ENCODE results near the gene ABR.

DNA sequence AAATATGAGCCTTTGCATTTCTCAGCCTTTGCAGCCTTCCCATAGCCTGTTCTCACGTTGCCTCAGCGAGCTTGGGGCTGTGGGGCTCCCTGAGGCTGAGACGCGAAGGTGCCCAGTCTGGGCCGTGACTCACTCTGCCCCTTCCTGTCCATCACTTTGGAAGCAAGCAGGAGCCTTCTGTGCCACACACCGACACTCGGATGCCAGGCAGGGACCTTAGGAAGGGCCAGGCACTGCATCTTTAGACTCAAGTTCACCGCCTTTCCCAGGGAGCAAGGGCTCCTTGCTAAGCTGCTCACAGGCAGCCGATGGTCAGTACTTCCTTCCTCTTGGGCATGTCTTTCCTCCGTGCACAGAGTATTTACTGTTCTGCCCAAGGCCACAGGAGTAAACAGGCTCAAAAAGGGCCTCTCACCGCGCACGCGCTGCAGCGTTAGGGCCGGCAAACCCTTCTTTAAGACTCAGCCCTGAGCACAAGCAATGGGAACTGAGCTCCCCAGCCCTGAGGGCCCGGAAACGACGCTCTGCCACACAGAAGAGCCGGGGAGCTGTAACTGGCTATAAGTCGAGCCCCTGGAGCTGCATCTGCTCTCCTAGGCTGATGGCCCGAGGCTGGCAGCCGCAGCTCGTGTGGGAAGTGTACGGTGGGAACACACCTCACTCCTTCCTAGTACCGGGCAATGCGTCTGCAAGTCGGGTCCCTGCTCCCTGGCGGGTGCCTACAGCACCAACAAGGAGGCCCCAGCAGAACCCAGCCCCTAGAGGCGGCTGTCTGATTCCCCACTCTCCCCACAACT, 175.6 kb downstream of the ABR start:
- no peak for TF ChIP-seq POLR2A (IDR thresholded peaks at IDR 0.05)
- TF ChIP-seq, protein P1, sequence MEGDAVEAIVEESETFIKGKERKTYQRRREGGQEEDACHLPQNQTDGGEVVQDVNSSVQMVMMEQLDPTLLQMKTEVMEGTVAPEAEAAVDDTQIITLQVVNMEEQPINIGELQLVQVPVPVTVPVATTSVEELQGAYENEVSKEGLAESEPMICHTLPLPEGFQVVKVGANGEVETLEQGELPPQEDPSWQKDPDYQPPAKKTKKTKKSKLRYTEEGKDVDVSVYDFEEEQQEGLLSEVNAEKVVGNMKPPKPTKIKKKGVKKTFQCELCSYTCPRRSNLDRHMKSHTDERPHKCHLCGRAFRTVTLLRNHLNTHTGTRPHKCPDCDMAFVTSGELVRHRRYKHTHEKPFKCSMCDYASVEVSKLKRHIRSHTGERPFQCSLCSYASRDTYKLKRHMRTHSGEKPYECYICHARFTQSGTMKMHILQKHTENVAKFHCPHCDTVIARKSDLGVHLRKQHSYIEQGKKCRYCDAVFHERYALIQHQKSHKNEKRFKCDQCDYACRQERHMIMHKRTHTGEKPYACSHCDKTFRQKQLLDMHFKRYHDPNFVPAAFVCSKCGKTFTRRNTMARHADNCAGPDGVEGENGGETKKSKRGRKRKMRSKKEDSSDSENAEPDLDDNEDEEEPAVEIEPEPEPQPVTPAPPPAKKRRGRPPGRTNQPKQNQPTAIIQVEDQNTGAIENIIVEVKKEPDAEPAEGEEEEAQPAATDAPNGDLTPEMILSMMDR (IDR thresholded peaks at IDR 0.05) = no peak

Measured in right lobe of liver (tissue), 4 donors.